ENCODE data around the gene NOXA1.

DNA sequence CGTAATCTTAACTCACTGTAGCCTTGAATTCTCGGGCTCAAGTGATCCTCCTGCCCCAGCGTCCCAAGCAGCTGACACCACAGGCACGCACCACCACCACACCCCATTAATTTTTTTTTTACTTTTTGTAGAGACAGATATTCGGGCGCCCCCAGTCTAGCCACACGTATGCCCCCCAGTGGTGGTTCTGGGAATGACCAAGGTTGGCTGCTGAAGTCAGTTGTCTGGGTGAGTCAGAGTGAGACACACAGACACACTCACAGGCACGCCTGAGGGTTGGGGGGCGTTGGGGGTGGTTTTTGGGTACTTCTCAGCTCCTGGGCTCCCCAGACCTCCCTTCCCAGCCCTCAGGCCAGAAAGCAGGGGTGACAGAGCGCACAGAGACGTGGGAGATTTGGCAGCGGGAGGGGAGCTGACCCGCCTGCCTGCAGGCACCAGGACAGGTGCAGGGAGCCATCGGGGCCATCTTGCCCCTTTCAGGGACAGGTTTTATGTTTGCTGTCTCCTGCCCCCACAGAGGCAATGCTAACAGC, 22.1 kb downstream of the NOXA1 start:
- TF ChIP-seq EZH2 (IDR thresholded peaks at IDR 0.05; ENCODE audit: low read length, missing control alignments) = no peak
- TF ChIP-seq, protein P1, sequence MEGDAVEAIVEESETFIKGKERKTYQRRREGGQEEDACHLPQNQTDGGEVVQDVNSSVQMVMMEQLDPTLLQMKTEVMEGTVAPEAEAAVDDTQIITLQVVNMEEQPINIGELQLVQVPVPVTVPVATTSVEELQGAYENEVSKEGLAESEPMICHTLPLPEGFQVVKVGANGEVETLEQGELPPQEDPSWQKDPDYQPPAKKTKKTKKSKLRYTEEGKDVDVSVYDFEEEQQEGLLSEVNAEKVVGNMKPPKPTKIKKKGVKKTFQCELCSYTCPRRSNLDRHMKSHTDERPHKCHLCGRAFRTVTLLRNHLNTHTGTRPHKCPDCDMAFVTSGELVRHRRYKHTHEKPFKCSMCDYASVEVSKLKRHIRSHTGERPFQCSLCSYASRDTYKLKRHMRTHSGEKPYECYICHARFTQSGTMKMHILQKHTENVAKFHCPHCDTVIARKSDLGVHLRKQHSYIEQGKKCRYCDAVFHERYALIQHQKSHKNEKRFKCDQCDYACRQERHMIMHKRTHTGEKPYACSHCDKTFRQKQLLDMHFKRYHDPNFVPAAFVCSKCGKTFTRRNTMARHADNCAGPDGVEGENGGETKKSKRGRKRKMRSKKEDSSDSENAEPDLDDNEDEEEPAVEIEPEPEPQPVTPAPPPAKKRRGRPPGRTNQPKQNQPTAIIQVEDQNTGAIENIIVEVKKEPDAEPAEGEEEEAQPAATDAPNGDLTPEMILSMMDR (conservative IDR thresholded peaks at IDR 0.05 in 1 of 2, IDR thresholded peaks at IDR 0.05 in 1 of 2; ENCODE audit: low read depth in 1 of 2, low read length in 2 of 2) = peak; percentile 79 to 86

All from fibroblast of lung (primary cell).